Loucy (cell line): ENCODE measurements around the gene HSD11B1L.

Experiments
- H2AFZ ChIP-seq: fragments of 200-600 bp; sonication (generic); 2 replicates; pipeline ENCODE4 v1.6.0; 2016; ENCODE audit warnings: antibody characterized with exemption, mild to moderate bottlenecking, low read length, moderate library complexity
- H3F3A ChIP-seq: fragments of 200-600 bp; 2 replicates; pipeline ENCODE4 v1.6.0; 2016; ENCODE audit warnings: antibody characterized with exemption, low read depth, mild to moderate bottlenecking
- H3K27me3 ChIP-seq: fragments of 200-600 bp; sonication (generic); 2 replicates; pipeline ENCODE4 v1.6.1; 2014; ENCODE audit warnings: low read length, mild to moderate bottlenecking; ENCODE audit not compliant: insufficient read depth, poor library complexity, severe bottlenecking
- H3K36me3 ChIP-seq: fragments of 200-600 bp; sonication (generic); 2 replicates; pipeline ENCODE4 v1.6.1; 2016; ENCODE audit warnings: low read length; ENCODE audit not compliant: insufficient read depth
- H3K4me1 ChIP-seq: fragments of 200-600 bp; sonication (generic); 2 replicates; pipeline ENCODE4 v1.5.1; 2014; ENCODE audit warnings: low read length, mild to moderate bottlenecking; ENCODE audit not compliant: insufficient read depth, poor library complexity, severe bottlenecking
- H3K4me2 ChIP-seq: fragments of 200-600 bp; sonication (generic); 2 replicates; pipeline ENCODE4 v1.6.0; 2014; ENCODE audit warnings: antibody characterized with exemption, low read length, low read depth, mild to moderate bottlenecking; ENCODE audit not compliant: poor library complexity, severe bottlenecking
- H3K4me3 ChIP-seq: fragments of 200-600 bp; sonication (generic); 2 replicates; pipeline ENCODE4 v1.5.1; 2014; ENCODE audit warnings: low read length, mild to moderate bottlenecking, mixed read lengths; ENCODE audit not compliant: poor library complexity, severe bottlenecking
- H3K79me2 ChIP-seq: fragments of 200-600 bp; sonication (generic); 2 replicates; pipeline ENCODE4 v1.6.1; 2014; ENCODE audit warnings: low read length; ENCODE audit not compliant: insufficient read depth
- H3K9ac ChIP-seq: fragments of 200-600 bp; sonication (generic); 2 replicates; pipeline ENCODE4 v1.6.0; 2014; ENCODE audit warnings: mild to moderate bottlenecking, low read depth, low read length, moderate library complexity; ENCODE audit not compliant: poor library complexity, severe bottlenecking
- H3K9me2 ChIP-seq: fragments of 200-600 bp; sonication (generic); replicated peaks from 2 replicates; pipeline ENCODE4 v1.6.1; 2016; ENCODE audit warnings: low read depth, low read length, mixed read lengths
- H3K9me3 ChIP-seq: fragments of 200-600 bp; sonication (generic); 2 replicates; pipeline ENCODE4 v1.6.1; 2014; ENCODE audit warnings: mild to moderate bottlenecking, antibody characterized with exemption, low read length, low read depth; ENCODE audit not compliant: insufficient read depth
- H4K20me1 ChIP-seq: fragments of 200-600 bp; sonication (generic); 2 replicates; pipeline ENCODE4 v1.6.0; 2014; ENCODE audit warnings: antibody characterized with exemption, low read length, mild to moderate bottlenecking; ENCODE audit not compliant: insufficient read depth, poor library complexity, severe bottlenecking
- EZH2phosphoT487 ChIP-seq: fragments of 200-600 bp; IDR thresholded peaks from 2 replicates; pipeline ENCODE4 v1.6.1; 2018; ENCODE audit warnings: antibody characterized with exemption, mild to moderate bottlenecking, moderate library complexity, borderline replicate concordance
- TF ChIP-seq, protein P1 (sequence below): fragments of 200-600 bp; sonication (generic); conservative IDR thresholded peaks from 2 replicates; pipeline ENCODE4 v1.5.1; 2014; ENCODE audit warnings: mild to moderate bottlenecking, antibody characterized with exemption, low read length

The HSD11B1L gene

DNA sequence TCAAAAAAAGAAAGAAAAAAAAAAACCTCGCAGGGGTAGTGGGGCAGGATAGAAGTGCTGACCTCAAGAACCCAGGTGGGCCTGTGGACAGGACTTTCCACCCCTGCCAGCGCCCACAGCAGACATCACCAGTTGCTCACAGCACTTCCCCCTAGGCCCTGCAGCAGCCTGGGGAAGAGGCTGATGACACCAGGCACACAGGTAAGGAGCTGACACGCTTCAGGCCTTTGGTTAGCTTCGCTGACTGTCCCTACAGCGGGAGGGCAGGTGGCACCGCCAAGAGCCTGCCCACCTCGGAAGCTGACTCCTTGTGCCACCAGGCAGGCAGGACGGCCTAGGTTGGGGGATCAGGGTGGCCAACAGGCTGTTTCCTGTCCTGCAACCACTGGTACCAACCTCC is 30.2 kb downstream of the HSD11B1L start:
- no peaks in the 10 kb centered on the region for H3K27me3 ChIP-seq
- H3K9me2 ChIP-seq: no peaks in the 10 kb centered on the region
- H3K9me3 ChIP-seq: no peaks in the 10 kb centered on the region
- no peak overlapping the region for H2AFZ ChIP-seq
- H3K79me2 ChIP-seq: peaks cover 22% of the 10 kb centered on the region; the same call in 1 of the 2 replicates
- H3F3A ChIP-seq: no peaks in the 10 kb centered on the region
- TF ChIP-seq, protein P1, sequence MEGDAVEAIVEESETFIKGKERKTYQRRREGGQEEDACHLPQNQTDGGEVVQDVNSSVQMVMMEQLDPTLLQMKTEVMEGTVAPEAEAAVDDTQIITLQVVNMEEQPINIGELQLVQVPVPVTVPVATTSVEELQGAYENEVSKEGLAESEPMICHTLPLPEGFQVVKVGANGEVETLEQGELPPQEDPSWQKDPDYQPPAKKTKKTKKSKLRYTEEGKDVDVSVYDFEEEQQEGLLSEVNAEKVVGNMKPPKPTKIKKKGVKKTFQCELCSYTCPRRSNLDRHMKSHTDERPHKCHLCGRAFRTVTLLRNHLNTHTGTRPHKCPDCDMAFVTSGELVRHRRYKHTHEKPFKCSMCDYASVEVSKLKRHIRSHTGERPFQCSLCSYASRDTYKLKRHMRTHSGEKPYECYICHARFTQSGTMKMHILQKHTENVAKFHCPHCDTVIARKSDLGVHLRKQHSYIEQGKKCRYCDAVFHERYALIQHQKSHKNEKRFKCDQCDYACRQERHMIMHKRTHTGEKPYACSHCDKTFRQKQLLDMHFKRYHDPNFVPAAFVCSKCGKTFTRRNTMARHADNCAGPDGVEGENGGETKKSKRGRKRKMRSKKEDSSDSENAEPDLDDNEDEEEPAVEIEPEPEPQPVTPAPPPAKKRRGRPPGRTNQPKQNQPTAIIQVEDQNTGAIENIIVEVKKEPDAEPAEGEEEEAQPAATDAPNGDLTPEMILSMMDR: no peak
- TF ChIP-seq EZH2phosphoT487: no peak
- H3K4me3 ChIP-seq: no peak overlapping the region
- peaks cover 66% of the 10 kb centered on the region; the same call in 1 of the 2 replicates for H3K36me3 ChIP-seq
- H3K4me2 ChIP-seq: no peak overlapping the region
- no peak overlapping the region for H3K9ac ChIP-seq
- no peaks in the 10 kb centered on the region for H3K4me1 ChIP-seq
- peaks cover 11% of the 10 kb centered on the region for H4K20me1 ChIP-seq

DNA sequence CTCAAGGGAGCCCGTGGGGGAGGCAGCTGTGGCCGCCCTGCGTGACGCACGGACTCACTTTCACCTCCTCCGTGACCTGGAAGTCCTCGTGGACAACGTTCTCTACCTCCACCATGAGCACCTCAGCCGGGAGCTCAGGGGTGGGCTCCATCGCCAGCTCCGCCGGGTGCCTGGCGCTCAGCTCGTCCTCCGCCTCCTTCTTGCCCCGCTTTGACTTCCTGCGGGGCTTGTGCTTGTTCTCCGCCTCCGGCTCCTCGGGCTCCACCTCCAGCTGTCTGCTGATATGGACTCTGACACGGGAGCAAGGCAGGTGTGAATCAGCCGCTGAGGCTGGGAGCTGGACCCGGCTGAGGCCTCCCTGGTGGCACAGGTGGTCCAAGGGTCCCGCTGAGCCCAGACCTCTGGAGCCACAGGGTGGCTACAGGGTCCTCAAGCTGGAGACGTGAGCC is 30.9 kb downstream of the HSD11B1L start:
- TF ChIP-seq, protein P1: no peak
- no peak for TF ChIP-seq EZH2phosphoT487
- Histone ChIP-seq H3K36me3 (peaks cover 60% of the 10 kb centered on the region; the same call in 1 of the 2 replicates), H2AFZ (no peak overlapping the region), H3K9ac (no peak overlapping the region), H3K79me2 (peaks cover 29% of the 10 kb centered on the region), H4K20me1 (peaks cover 16% of the 10 kb centered on the region), H3K4me2 (no peak overlapping the region), H3K9me2 (no peaks in the 10 kb centered on the region), H3K4me1 (peaks cover 3% of the 10 kb centered on the region), H3K4me3 (no peak overlapping the region), H3K27me3 (no peaks in the 10 kb centered on the region), H3F3A (no peaks in the 10 kb centered on the region), H3K9me3 (no peaks in the 10 kb centered on the region)

DNA sequence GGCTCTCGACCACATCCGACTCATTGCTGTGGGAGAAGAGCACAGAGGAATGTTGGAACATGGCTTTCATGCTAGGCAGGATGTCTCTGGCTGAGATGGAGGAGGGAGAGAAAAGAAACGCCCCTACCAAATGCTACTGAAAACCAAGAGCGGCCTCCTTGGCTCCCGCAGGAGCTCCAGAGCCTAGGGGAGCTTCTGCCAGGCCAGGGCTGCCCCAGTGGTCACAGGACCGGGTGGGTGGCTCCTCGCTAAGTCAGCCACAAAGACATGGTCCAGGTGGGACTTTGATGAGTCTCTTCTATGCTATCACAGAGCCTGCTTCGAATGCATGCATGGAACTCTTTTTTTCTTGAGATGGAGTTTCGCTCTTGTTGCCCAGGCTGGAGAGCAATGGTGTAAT is 32.4 kb downstream of the HSD11B1L start:
- Histone ChIP-seq H3F3A (no peaks in the 10 kb centered on the region), H3K4me2 (no peak overlapping the region), H2AFZ (no peak overlapping the region), H3K36me3 (peaks cover 45% of the 10 kb centered on the region; the same call in 1 of the 2 replicates), H3K9me2 (no peaks in the 10 kb centered on the region), H3K79me2 (peaks cover 44% of the 10 kb centered on the region), H3K27me3 (no peaks in the 10 kb centered on the region), H3K9ac (no peak overlapping the region), H3K4me1 (peaks cover 15% of the 10 kb centered on the region), H4K20me1 (peaks cover 31% of the 10 kb centered on the region), H3K9me3 (no peaks in the 10 kb centered on the region), H3K4me3 (no peak overlapping the region)
- TF ChIP-seq EZH2phosphoT487: no peak
- TF ChIP-seq, protein P1: no peak
